IMR-90 (cell line): ENCODE measurements around the gene ACOXL. TPM values are rescaled to one million over a fixed set of nuclear protein-coding genes. Genes with fewer than 3 reads are reported as not detected.
"Not testable (repeated sequence)": the region's sequence is repeated elsewhere in the genome, so short reads cannot be mapped to it uniquely, and the experiment has no call there.

ENCODE experiments used
- ATAC-seq: fragments of 200-7000 bp; cut with Tn5 transposase; 2 replicates; pipeline ENCODE4 v1.9.1; 2020; ENCODE audit warnings: low read depth, mild to moderate bottlenecking, moderate library complexity
- BruUV-seq: library from RNA; stranded (reverse); fragments of 400-500 nt; replicated peaks from 2 replicates; lab custom pipeline; 2021; lab: Mats Ljungman, UMichigan
- CTCF ChIA-PET: fragments of 300-600 bp; formaldehyde crosslinking; extraction: SDS; loops from one replicate; lab custom pipeline; 2021; ENCODE audit warnings: antibody characterized with exemption; lab: Yijun Ruan, JAX
- POLR2A ChIA-PET: fragments of 300-600 bp; sonication (Branson Sonifier 250); formaldehyde crosslinking; loops from one replicate; lab custom pipeline; 2022; ENCODE audit warnings: antibody characterized with exemption; ENCODE audit not compliant: unreplicated experiment; lab: Charles Lee
- DNase-seq: peaks from one replicate; pipeline ENCODE4 v3.0.0; 2013
- H2AFZ ChIP-seq: replicated peaks from 2 replicates; pipeline ENCODE3; 2013; ENCODE audit warnings: low read length, mild to moderate bottlenecking; ENCODE audit not compliant: poor library complexity
- H2AK5ac ChIP-seq: 2 replicates; pipeline ENCODE4 v1.6.1; 2013; ENCODE audit warnings: low read depth, low read length, inconsistent platforms
- H2AK9ac ChIP-seq: replicated peaks from 2 replicates; pipeline ENCODE3; 2013; ENCODE audit warnings: mild to moderate bottlenecking, low read depth, low read length, moderate library complexity; ENCODE audit not compliant: poor library complexity
- H2BK120ac ChIP-seq: 2 replicates; pipeline ENCODE4 v1.6.1; 2013; ENCODE audit warnings: low read depth, low read length, inconsistent platforms
- H2BK15ac ChIP-seq: 3 replicates; pipeline ENCODE4 v1.6.1; 2013; ENCODE audit warnings: low read depth, low read length, inconsistent platforms
- H2BK20ac ChIP-seq: 2 replicates; pipeline ENCODE4 v1.6.1; 2013; ENCODE audit warnings: low read depth, mild to moderate bottlenecking, inconsistent platforms, low read length, moderate library complexity
- H2BK5ac ChIP-seq: 2 replicates; pipeline ENCODE4 v1.6.1; 2013; ENCODE audit warnings: mild to moderate bottlenecking, low read depth, low read length, inconsistent platforms; ENCODE audit not compliant: poor library complexity, severe bottlenecking
- H3K14ac ChIP-seq: replicated peaks from 2 replicates; pipeline ENCODE4 v1.6.1; 2013; ENCODE audit warnings: low read depth, low read length, inconsistent platforms
- H3K18ac ChIP-seq: 2 replicates; pipeline ENCODE4 v1.6.1; 2013; ENCODE audit warnings: low read depth, low read length, control low read depth
- H3K23ac ChIP-seq: 2 replicates; pipeline ENCODE4 v1.6.1; 2013; ENCODE audit warnings: low read depth, low read length, inconsistent platforms
- H3K27ac ChIP-seq: 2 replicates; pipeline ENCODE4 v1.5.1; 2013; ENCODE audit warnings: mild to moderate bottlenecking, control low read depth, low read length; ENCODE audit not compliant: insufficient read depth
- H3K27me3 ChIP-seq: 2 replicates; pipeline ENCODE4 v1.6.1; 2013; ENCODE audit warnings: low read length; ENCODE audit not compliant: control insufficient read depth, insufficient read depth
- H3K36me3 ChIP-seq: 2 replicates; pipeline ENCODE4 v1.6.1; 2013; ENCODE audit warnings: low read length, mixed read lengths; ENCODE audit not compliant: control insufficient read depth, insufficient read depth
- H3K4ac ChIP-seq: 2 replicates; pipeline ENCODE4 v1.6.1; 2013; ENCODE audit warnings: low read depth, low read length, inconsistent platforms
- H3K4me1 ChIP-seq: 2 replicates; pipeline ENCODE4 v1.6.1; 2013; ENCODE audit warnings: low read length, mixed read lengths; ENCODE audit not compliant: control insufficient read depth, insufficient read depth
- H3K4me2 ChIP-seq: 2 replicates; pipeline ENCODE4 v1.6.1; 2013; ENCODE audit warnings: low read depth, mild to moderate bottlenecking, control low read depth, low read length, moderate library complexity
- H3K4me3 ChIP-seq: 2 replicates; pipeline ENCODE4 v1.5.1; 2013; ENCODE audit warnings: low read depth, mild to moderate bottlenecking, control low read depth, low read length, moderate library complexity; ENCODE audit not compliant: insufficient read depth
- H3K56ac ChIP-seq: 2 replicates; pipeline ENCODE4 v1.6.1; 2013; ENCODE audit warnings: low read length, inconsistent platforms; ENCODE audit not compliant: insufficient read depth; ENCODE audit errors: extremely low read depth
- H3K79me1 ChIP-seq, 2 experiments: 2 replicates each; pipeline ENCODE4 v1.6.1; 2013; ENCODE audit warnings: low read length in 2 of 2, inconsistent platforms in 1 of 2, low read depth in 1 of 2
- H3K9ac ChIP-seq: 2 replicates; pipeline ENCODE4 v1.6.1; 2013; ENCODE audit warnings: low read depth, low read length, control low read depth
- H3K9me1 ChIP-seq: 2 replicates; pipeline ENCODE4 v1.6.1; 2013; ENCODE audit warnings: low read length, inconsistent platforms; ENCODE audit not compliant: insufficient read depth
- H3K9me3 ChIP-seq: 2 replicates; pipeline ENCODE4 v1.6.1; 2013; ENCODE audit warnings: low read length; ENCODE audit not compliant: control insufficient read depth, insufficient read depth
- H4K20me1 ChIP-seq: 2 replicates; pipeline ENCODE4 v1.6.1; 2013; ENCODE audit warnings: low read length, inconsistent platforms; ENCODE audit not compliant: insufficient read depth
- H4K5ac ChIP-seq: 2 replicates; pipeline ENCODE4 v1.6.1; 2013; ENCODE audit warnings: mild to moderate bottlenecking, low read depth, low read length, control low read depth
- H4K8ac ChIP-seq, 2 experiments: 2 replicates each; pipeline ENCODE4 v1.6.1; 2013; ENCODE audit warnings: low read depth in 2 of 2, low read length in 2 of 2, control low read depth in 1 of 2, inconsistent platforms in 1 of 2
- H4K91ac ChIP-seq: 2 replicates; pipeline ENCODE4 v1.6.1; 2013; ENCODE audit warnings: low read depth, low read length, inconsistent platforms; ENCODE audit not compliant: insufficient read depth
- CEBPB ChIP-seq: IDR thresholded peaks from 2 replicates; pipeline ENCODE4 v1.6.1; 2012; ENCODE audit warnings: low read depth, low read length, improper control_type of control experiment
- CTCF ChIP-seq: conservative IDR thresholded peaks from 2 replicates; pipeline ENCODE4 v1.5.1; 2012; ENCODE audit warnings: mild to moderate bottlenecking, low read depth, low read length, improper control_type of control experiment
- ELK1 ChIP-seq: fragments of 150-350 bp; IDR thresholded peaks from 2 replicates; pipeline ENCODE4 v1.6.1; 2016; ENCODE audit warnings: low read depth, mild to moderate bottlenecking, low read length, moderate library complexity, borderline replicate concordance
- MAZ ChIP-seq: IDR thresholded peaks from 2 replicates; pipeline ENCODE4 v1.6.1; 2012; ENCODE audit warnings: low read depth, mild to moderate bottlenecking, low read length, improper control_type of control experiment, moderate library complexity, borderline replicate concordance
- MXI1 ChIP-seq: IDR thresholded peaks from 2 replicates; pipeline ENCODE4 v1.6.1; 2012; ENCODE audit warnings: low read depth, mild to moderate bottlenecking, low read length, moderate library complexity, borderline replicate concordance
- RAD21 ChIP-seq: IDR thresholded peaks from 2 replicates; pipeline ENCODE4 v1.6.1; 2012; ENCODE audit warnings: low read length, improper control_type of control experiment
- WGBS, 2 experiments: methylation state at CpG; one replicate each; pipeline versions ENCODE4 v1.1.5 to v1.1.7; 2013; ENCODE audit warnings: missing lambda C conversion rate in 2 of 2; ENCODE audit not compliant: insufficient read length in 1 of 2; ENCODE audit errors: extremely low coverage in 2 of 2; 5-methylcytosine and 5-hydroxymethylcytosine counted together
- dilution Hi-C: fragments of 300-500 bp; cut with HindIII; formaldehyde crosslinking; loops from one replicate; pipeline ENCODE4 v1.14.3; 2018; ENCODE audit warnings: low sequenced_read_pairs; ENCODE audit not compliant: unreplicated experiment
- in situ Hi-C: fragments of 300-500 bp; cut with MboI; formaldehyde crosslinking; loops from 3 replicates; pipeline ENCODE4 v1.14.3; 2019; ENCODE audit warnings: low sequenced_read_pairs, inconsistent platforms, mixed read lengths
- intact Hi-C: fragments of 100-400 bp; cut with micrococcal nuclease; formaldehyde crosslinking; loops from 2 replicates; pipeline ENCODE4 v1.10.0; 2022
- polyA plus RNA-seq, 3 experiments: library from polyadenylated mRNA; depleted of rRNA; stranded (reverse); fragments of >200 nt; gene quantifications; 2 replicates each; pipeline ENCODE4 v1.2.3, GENCODE V29; 2012; ENCODE audit warnings: low replicate concordance in 1 of 3
- total RNA-seq: library from RNA; depleted of rRNA; stranded (reverse); fragments of >200 nt; gene quantifications from 2 replicates; pipeline ENCODE4 v1.2.3, GENCODE V29; 2012

Gene ACOXL
- total and polyA plus RNA-seq, 2 of the 4 experiments (the other 2 are of a cell fraction), result not detected

- Histone ChIP-seq H2BK5ac (no peak overlapping the region), H3K4me3 (no peak overlapping the region), H2BK120ac (no peak overlapping the region), H2BK20ac (no peak overlapping the region), H2AFZ (no peak overlapping the region), H4K20me1 (no peaks in the 10 kb centered on the region), H3K79me1 (no peaks in the 10 kb centered on the region), H3K9me1 (no peaks in the 10 kb centered on the region), H2AK5ac (no peak overlapping the region), H3K23ac (no peak overlapping the region), H2BK15ac (no peak overlapping the region), H3K14ac (no peak overlapping the region), H4K5ac (no peak overlapping the region), H3K36me3 (no peaks in the 10 kb centered on the region), H3K9ac (no peak overlapping the region), H3K4me2 (no peak overlapping the region), H3K56ac (no peak overlapping the region), H3K27me3 (peaks cover 48% of the 10 kb centered on the region), H3K9me3 (no peaks in the 10 kb centered on the region), H3K18ac (no peak overlapping the region), H3K27ac (no peak overlapping the region), H4K8ac (no peak overlapping the region), H3K4ac (no peak overlapping the region), H4K91ac (no peak overlapping the region), H3K4me1 (no peaks in the 10 kb centered on the region), H2AK9ac (no peak overlapping the region)
- CTCF ChIA-PET, result no interaction called here
- WGBS, 2 experiments, result 0% methylated on average over 1 of the region's 4 CpGs; no CpG with 5 or more reads in 1 of the 2 experiments
- BruUV-seq, result no TSS peak
- TF ChIP-seq RAD21 (no peak), CTCF (no peak), CEBPB (no peak), ELK1 (no peak), MXI1 (no peak), MAZ (no peak)
- dilution Hi-C loops, result no loop called here
- intact Hi-C loops, result no loop called here
- ATAC-seq, result no peak
- in situ Hi-C loops, result no loop called here
- no peak for DNase-seq
- POLR2A ChIA-PET, result no interaction called here
Observed at GRCh38 chr2:111044066-111044465, 311.7 kb downstream of the ACOXL start.

- H4K5ac ChIP-seq, H3K4me2 ChIP-seq, H3K36me3 ChIP-seq, H4K20me1 ChIP-seq, DNase-seq, H2BK15ac ChIP-seq, H3K4me1 ChIP-seq, H2AFZ ChIP-seq, intact Hi-C loops, H2BK20ac ChIP-seq, H2AK5ac ChIP-seq, H3K56ac ChIP-seq, H4K91ac ChIP-seq, H2BK120ac ChIP-seq, H3K9me3 ChIP-seq, H3K18ac ChIP-seq, H2BK5ac ChIP-seq, POLR2A ChIA-PET, CTCF ChIA-PET, H3K14ac ChIP-seq, H3K79me1 ChIP-seq, dilution Hi-C loops, in situ Hi-C loops, H3K4me3 ChIP-seq, H3K9me1 ChIP-seq, H3K27ac ChIP-seq, H3K9ac ChIP-seq, H4K8ac ChIP-seq, BruUV-seq, H3K4ac ChIP-seq, ATAC-seq, H2AK9ac ChIP-seq, H3K23ac ChIP-seq: not testable (repeated sequence)
- H3K27me3 ChIP-seq, result peaks cover 44% of the 10 kb centered on the region
- no CpG with 5 or more reads among the region's 6 CpGs for WGBS, 2 experiments
Observed at GRCh38 chr2:111045236-111045635, 312.9 kb downstream of the ACOXL start.
